RKO (cell line): ENCODE data around the gene TRPM4.
"Not testable (repeated sequence)": the region's sequence is repeated elsewhere in the genome, so short reads cannot be mapped to it uniquely, and the experiment has no call there.

Experiments used
- DNase-seq: peaks from one replicate; pipeline ENCODE4 v3.0.0-alpha.2; 2016; ENCODE audit warnings: low spot score

The TRPM4 gene

GRCh38 chr19:49157445-49158224 is at the start of gene TRPM4:
TSS of gene TRPM4 (plus strand) at chr19:49157792. CDS start at chr19:49157867, 75 bp downstream.
- peak; percentile 80 for DNase-seq

GRCh38 chr19:49109051-49109450 is 48.5 kb upstream of the TRPM4 start:
- no peak for DNase-seq

- DNase-seq = no peak
These were observed 47.9 kb upstream of the TRPM4 start for GRCh38 chr19:49109569-49110233.

- peak; percentile 43 for DNase-seq
These were observed 47.0 kb upstream of the TRPM4 start for GRCh38 chr19:49110567-49110966.

- no peak for DNase-seq
These were observed 46.2 kb upstream of the TRPM4 start for GRCh38 chr19:49111218-49111998.

GRCh38 chr19:49113762-49114629 is 43.6 kb upstream of the TRPM4 start, which contains the start of gene LIN7B:
TSS of gene LIN7B (plus strand) at chr19:49114370. CDS start at chr19:49114405, 35 bp downstream.
- peak; percentile 74 for DNase-seq

GRCh38 chr19:49114630-49115363 is 42.8 kb upstream of the TRPM4 start:
- peak; percentile 81 for DNase-seq

GRCh38 chr19:49116544-49116943 is 41.0 kb upstream of the TRPM4 start:
- DNase-seq = no peak

- no peak for DNase-seq
These were observed 39.7 kb upstream of the TRPM4 start for GRCh38 chr19:49117677-49118564.

GRCh38 chr19:49118565-49119410 is 38.8 kb upstream of the TRPM4 start, which contains the start of gene C19orf73:
TSS of gene C19orf73 (minus strand) at chr19:49119143. CDS start at chr19:49119022, 121 bp downstream.
- peak; percentile 95 for DNase-seq

GRCh38 chr19:49119411-49120324 is 37.9 kb upstream of the TRPM4 start, which contains the start of gene PPFIA3:
TSS of gene PPFIA3 (plus strand) at chr19:49119544. CDS start at chr19:49127874, 8,330 bp downstream.
- DNase-seq = peak; percentile 73

GRCh38 chr19:49120325-49120683 is 37.3 kb upstream of the TRPM4 start:
- DNase-seq = no peak

- DNase-seq = no peak
These were observed 36.7 kb upstream of the TRPM4 start for GRCh38 chr19:49120868-49121267.

- DNase-seq = not testable (repeated sequence)
These were observed 35.8 kb upstream of the TRPM4 start for GRCh38 chr19:49121841-49122240.

GRCh38 chr19:49123285-49123684 is 34.3 kb upstream of the TRPM4 start:
- not testable (repeated sequence) for DNase-seq

GRCh38 chr19:49125025-49125731 is 32.4 kb upstream of the TRPM4 start:
- DNase-seq = no peak

GRCh38 chr19:49126575-49126974 is 31.0 kb upstream of the TRPM4 start:
- DNase-seq = no peak
